ENCODE results near the gene SLC25A48.

DNA sequence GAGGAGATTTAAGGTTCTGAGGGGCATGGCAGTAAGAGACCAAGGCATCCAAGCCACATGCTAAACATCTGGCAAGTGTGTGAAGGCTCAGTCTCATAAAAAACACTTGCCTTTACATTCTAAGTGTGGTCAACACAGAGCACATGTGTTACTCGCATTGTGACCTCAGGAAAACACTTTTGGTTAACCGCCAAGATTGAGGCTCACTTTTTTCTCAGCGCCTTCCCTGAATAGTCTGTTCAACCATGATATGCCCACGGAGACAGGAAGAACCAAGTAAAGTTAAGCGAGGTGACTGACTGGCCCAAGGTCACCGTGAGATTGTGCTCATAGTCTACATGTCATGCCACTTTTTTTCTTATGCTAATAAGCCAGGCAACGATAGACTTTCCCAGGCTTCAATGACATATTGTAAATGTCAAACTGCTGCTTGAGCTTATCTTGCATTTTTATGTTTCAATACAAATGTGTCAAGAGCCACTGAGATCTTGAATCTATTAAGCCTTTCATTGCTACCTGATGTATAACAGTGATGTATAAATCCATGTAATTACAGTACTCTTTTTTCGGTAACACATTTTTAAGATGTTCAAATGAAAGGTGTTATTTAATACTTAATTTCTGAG lies 82.3 kb downstream of the SLC25A48 start:
- TF ChIP-seq, protein P1, sequence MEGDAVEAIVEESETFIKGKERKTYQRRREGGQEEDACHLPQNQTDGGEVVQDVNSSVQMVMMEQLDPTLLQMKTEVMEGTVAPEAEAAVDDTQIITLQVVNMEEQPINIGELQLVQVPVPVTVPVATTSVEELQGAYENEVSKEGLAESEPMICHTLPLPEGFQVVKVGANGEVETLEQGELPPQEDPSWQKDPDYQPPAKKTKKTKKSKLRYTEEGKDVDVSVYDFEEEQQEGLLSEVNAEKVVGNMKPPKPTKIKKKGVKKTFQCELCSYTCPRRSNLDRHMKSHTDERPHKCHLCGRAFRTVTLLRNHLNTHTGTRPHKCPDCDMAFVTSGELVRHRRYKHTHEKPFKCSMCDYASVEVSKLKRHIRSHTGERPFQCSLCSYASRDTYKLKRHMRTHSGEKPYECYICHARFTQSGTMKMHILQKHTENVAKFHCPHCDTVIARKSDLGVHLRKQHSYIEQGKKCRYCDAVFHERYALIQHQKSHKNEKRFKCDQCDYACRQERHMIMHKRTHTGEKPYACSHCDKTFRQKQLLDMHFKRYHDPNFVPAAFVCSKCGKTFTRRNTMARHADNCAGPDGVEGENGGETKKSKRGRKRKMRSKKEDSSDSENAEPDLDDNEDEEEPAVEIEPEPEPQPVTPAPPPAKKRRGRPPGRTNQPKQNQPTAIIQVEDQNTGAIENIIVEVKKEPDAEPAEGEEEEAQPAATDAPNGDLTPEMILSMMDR (conservative IDR thresholded peaks at IDR 0.05), result no peak
- no peak for TF ChIP-seq EZH2 (IDR thresholded peaks at IDR 0.05; ENCODE audit: low read depth)
